ENCODE data around the gene MTMR12.

The MTMR12 gene

GRCh38 chr5:32274548-32275395 lies 38.0 kb downstream of the MTMR12 start:
- no peak for DNase-seq (ENCODE audit: low spot score)

GRCh38 chr5:32273821-32274220 lies 38.9 kb downstream of the MTMR12 start:
- no peak for DNase-seq (ENCODE audit: low spot score)

- no peak for DNase-seq (ENCODE audit: low spot score)
Observed at GRCh38 chr5:32272746-32273145, 40.0 kb downstream of the MTMR12 start.

GRCh38 chr5:32270946-32271345 lies 41.8 kb downstream of the MTMR12 start:
- DNase-seq (ENCODE audit: low spot score), result no peak

DNA sequence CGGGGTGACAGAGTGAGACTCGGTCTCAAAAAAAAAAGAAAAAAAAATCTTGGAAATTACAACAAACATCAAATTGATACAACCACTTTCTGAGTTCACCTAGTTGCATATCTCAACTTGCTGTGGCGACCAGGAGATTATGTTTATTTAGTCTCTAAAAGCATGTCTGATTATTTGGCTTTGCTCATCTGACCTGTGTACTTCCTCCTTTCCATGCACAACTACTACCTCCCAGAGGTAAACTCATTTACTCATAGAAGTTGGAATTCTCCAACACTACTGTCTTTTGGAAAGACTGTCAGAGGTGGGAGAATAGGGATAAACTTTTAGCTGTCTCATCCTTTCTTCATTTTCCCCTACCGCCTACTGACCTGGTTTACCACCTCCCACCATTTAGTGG lies 42.6 kb downstream of the MTMR12 start:
- no peak for DNase-seq (ENCODE audit: low spot score)

- no peak for DNase-seq (ENCODE audit: low spot score)
Observed at GRCh38 chr5:32265902-32266301, 46.8 kb downstream of the MTMR12 start.

DNA sequence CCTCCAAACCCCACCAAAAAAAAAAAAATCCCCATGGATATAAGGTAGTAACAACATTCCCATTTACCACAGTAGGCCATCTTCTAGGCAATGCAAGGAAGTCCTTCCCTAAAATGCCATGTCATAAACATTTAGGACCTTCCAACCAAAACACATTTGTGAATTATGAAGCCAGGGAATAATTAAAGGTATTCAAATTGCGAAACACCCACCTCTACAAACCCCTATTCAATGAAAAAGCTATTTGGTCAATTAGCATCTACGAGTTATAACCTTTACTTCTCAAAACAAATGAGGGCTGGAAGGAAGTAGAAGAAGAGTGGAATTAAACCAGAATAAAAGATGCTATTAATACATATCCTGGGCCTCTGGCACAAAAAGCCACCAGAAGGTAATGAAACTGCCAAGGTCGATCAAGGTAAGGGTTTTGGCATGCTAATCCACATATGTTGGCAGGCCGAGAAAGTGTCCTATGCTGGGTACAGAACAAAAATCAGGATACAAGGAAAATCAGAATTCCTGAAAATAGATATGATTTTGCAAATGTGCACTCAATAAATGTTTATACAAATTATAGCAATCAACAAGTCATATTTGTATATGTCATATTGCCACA lies 47.7 kb downstream of the MTMR12 start:
- DNase-seq (ENCODE audit: low spot score), result no peak

GRCh38 chr5:32263684-32264083 lies 49.1 kb downstream of the MTMR12 start:
- no peak for DNase-seq (ENCODE audit: low spot score)

DNA sequence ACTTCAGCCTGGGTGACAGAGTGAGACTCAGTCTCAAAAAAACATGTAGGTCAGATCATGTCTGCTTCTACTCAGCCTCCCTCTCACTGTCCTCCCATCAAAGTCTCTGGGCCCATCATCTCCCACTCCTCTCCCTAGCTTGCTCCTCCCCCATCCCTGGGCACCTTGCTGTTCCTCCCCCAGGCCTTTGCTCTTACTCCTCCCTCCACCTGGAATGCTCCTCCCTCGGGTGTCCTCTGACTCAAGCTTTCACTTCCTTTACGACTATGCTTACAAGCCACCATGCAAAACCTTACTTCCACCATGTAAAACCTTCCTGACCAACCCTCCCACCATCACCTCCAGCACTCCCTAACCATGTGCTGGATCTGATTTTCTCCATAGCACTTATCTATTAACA lies 51.5 kb downstream of the MTMR12 start:
- DNase-seq (ENCODE audit: low spot score), result no peak

DNA sequence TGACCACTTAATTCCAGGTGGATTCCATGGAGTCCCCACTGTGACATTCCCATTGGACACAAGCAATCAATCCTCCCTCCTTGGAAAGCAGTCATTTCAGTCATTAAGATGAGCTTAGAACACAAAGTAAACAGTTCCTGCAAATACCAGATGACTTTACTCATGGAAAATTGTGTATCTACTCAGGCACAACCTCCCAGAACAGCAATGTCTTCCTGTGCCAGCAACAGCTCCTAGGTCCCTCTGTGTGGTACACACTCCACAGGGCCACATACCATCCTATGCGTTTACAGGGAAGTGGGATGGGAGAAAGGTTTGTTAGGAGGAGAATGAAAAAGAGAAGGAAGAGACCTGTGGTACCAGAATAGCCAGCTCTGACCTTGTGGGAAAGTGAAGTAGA lies 53.7 kb downstream of the MTMR12 start:
- DNase-seq (ENCODE audit: low spot score), result no peak

DNA sequence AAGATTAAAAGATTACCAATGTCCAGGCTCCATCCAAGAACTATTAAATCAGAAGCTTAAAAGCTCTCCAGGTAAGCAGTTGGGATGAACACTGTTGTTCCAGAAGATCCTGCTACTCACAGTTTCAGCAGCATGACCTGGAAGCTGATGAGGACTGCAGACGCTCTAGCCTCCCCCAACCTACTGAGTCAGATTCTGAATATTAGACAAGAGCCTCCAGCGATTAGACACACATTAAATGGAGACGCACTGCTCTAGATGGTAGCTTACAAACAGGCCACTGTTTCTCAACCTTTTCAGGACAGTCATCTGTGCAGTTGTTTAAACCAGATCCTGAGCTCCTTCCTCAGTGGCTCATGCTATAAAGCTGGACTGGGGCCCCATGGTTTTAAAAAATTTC lies 54.3 kb downstream of the MTMR12 start:
- DNase-seq (ENCODE audit: low spot score), result no peak

DNA sequence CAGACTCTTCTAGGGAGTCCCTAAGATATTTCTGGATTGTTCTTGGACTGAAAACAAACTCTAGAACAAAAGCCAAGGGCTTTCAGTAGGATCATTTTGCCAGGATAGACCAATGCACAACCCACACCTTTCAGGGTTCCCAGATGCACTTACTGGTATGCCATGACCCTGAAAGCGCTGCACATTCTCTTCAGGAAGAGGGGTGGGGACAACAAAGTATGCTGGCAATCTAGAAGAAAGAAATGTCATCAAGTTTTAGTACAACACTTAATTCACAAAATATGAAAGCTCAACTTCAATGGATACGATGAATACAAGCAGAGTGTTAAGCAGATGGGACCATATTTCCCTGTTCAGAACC lies 57.2 kb downstream of the MTMR12 start:
- no peak for DNase-seq (ENCODE audit: low spot score)

- DNase-seq (ENCODE audit: low spot score), result no peak
Observed at GRCh38 chr5:32254881-32255539, 57.7 kb downstream of the MTMR12 start.

DNA sequence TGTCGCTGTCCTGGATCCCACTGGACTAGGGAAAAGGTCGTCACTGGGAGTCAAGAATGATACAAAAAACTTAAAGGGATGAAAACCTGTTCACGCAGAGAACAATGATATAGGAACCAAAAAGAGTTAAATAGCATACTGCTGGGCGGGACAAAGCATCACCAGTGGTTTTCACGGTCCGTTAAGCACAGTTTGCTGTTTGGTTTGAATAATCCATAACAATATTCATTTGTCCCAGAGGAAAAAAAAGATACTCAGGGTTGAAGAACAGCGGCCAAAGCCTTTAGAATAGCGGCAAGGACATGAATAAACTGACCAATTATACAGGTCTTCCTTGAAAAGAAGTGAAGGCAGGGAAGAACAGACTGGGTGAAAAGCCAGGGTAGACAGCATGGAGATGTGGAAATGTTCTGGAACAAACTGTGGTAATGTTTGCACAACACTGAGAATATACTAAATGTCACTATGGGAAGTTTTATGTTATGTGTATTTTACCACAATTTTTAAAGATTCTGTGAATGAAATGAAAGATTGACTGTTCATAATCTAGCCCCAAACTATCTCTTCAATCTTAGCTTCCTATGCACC lies 60.8 kb downstream of the MTMR12 start:
- DNase-seq (ENCODE audit: low spot score), result no peak

DNA sequence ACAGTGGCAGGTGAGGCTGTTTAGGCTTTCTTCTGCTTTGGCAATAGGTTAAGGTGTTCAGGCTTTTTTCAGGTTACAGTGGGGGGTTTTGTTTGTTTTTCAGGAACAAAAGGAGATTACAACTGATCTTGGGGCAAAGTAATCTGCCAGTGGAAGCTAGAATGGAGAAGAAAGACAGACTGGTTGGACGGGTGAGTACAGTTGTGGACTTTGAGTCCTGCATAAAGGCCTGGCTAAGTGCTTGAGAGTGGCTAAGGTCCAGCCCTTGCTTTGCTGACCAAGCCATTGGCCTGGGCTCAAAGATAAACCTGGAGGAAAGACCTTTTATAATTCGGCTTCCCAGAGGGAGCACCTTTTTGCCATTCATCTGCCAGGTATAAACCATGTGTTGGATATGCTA lies 63.1 kb downstream of the MTMR12 start:
- DNase-seq (ENCODE audit: low spot score), result no peak

DNA sequence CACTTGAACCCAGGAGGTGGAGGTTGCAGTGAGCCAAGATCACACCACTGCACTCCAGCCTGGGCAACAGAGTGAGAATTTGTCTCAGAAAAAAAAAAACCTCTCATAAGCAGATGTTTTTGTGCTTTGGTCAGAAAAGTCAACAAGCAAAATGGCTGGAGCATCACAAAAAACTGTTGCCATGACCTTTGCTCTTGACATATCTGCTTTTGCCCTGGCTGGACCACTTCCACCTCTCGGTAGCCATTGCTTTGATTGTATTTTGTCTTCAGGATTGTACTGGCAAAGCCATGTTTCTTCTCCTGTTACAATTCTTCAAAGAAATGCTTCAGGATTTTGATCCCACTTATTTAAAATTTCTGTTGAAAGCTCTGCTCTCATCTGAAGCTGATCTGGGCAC lies 67.0 kb downstream of the MTMR12 start:
- DNase-seq (ENCODE audit: low spot score), result no peak

GRCh38 chr5:32244017-32244416 lies 68.7 kb downstream of the MTMR12 start:
- no peak for DNase-seq (ENCODE audit: low spot score)

- DNase-seq (ENCODE audit: low spot score), result no peak
Observed at GRCh38 chr5:32241034-32241783, 71.5 kb downstream of the MTMR12 start.

GRCh38 chr5:32239385-32239784 lies 73.4 kb downstream of the MTMR12 start:
- DNase-seq (ENCODE audit: low spot score), result no peak

GRCh38 chr5:32233696-32234447 lies 78.9 kb downstream of the MTMR12 start:
- no peak for DNase-seq (ENCODE audit: low spot score)

GRCh38 chr5:32233220-32233695 lies 79.5 kb downstream of the MTMR12 start:
- no peak for DNase-seq (ENCODE audit: low spot score)

Data from CD4-positive, alpha-beta T cell treated with Interleukin-6 at 100 ng/mL for 8 hours (primary cell).